NCI-H1417 (cell line): ENCODE results near the gene ALDOB.

Source experiments
- DNase-seq, 3 experiments: peaks; one replicate each; lab custom pipeline; 2025; lab: John Stamatoyannopoulos, UW

The ALDOB gene

DNA sequence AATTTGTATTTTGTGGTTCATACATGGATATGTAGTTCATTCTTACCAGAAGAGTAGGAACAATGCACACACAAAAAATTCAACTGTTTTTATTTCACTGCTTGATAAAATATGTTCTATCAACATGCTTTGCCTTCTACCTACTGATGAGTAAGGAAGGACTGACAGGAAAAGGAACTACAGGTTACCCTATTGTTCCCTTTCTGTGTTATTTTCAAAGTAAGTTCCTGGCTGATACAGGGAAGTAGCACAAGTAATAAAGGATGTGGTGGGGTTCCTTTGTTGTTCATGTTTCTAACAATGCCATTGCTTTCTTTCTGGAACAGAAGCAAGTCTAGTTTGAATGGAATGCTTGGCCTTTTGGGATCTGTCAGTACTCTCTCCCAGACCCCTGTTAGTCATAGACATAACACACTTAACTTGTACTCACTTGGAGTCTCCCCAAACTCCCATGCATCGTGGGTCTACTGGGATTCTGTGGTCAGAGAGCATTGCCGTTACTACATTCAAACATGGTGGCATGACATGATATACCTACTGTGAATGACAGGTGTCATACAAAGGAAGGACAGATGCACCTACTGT is 20.2 kb upstream of the ALDOB start:
- no peak for DNase-seq

GRCh38 chr9:101453776-101454570 is 18.4 kb upstream of the ALDOB start:
- no peak for DNase-seq

GRCh38 chr9:101451498-101451897 is 15.9 kb upstream of the ALDOB start:
- DNase-seq, result no peak

GRCh38 chr9:101450931-101451330 is 15.4 kb upstream of the ALDOB start:
- DNase-seq, result no peak

- peak; percentile 54 to 93 (median 93) for DNase-seq
Measured at GRCh38 chr9:101449071-101449721, 13.6 kb upstream of the ALDOB start.

DNA sequence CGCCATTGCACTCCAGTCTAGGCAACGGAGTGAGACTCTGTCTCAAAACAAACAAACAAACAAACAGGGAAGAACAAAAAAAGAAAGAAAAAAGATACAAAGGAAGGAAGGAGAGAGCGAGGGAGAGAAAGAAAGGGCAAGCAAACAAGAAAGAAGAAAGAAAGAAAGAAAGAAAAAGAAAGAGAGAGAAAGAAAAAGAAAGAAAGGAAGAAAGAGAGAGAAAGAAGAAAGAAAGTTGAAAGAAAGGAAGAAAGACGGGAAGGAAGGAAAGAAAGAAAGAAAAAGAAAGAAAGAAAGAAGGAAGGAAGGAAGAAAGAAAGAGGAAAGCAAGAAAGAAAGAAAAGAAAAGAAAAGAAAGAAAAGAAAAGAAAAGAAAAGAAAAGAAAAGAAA is 13.1 kb upstream of the ALDOB start:
- DNase-seq, result peak in 1 of 3 experiments; percentile 25

GRCh38 chr9:101446732-101447131 is 11.2 kb upstream of the ALDOB start:
- no peak for DNase-seq

GRCh38 chr9:101445353-101446029 is 9.9 kb upstream of the ALDOB start:
- no peak for DNase-seq

GRCh38 chr9:101443364-101443771 is 7.8 kb upstream of the ALDOB start:
- DNase-seq, result peak in 2 of 3 experiments; percentile 28 to 71

GRCh38 chr9:101442736-101443135 is 7.2 kb upstream of the ALDOB start:
- DNase-seq, result no peak

- DNase-seq, result no peak
Measured at GRCh38 chr9:101442318-101442717, 6.7 kb upstream of the ALDOB start.

DNA sequence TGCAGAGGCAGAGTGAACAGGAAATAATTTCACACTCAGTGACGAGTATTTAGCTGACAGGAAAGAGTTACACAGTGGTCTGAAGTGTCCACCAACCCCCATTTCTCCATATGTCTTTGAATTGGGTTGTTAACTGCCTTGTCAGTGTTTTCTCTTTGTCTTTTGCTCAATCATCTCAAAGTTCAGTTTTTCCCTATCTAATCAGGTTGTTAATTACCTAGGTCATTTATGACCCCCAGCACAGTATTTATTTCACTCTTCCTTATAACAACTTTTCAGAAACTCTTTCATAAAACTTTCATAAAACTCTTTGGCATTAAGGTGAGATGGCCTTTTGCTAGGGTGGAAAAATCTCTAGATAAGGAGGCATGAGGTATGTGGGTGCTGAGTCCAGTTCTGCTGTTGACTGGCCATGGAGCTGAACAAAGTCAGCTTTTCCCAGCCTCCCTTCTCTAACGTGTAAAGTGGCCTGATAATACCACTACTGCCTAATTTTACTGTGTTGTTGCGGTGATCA is 5.2 kb upstream of the ALDOB start:
- no peak for DNase-seq

DNA sequence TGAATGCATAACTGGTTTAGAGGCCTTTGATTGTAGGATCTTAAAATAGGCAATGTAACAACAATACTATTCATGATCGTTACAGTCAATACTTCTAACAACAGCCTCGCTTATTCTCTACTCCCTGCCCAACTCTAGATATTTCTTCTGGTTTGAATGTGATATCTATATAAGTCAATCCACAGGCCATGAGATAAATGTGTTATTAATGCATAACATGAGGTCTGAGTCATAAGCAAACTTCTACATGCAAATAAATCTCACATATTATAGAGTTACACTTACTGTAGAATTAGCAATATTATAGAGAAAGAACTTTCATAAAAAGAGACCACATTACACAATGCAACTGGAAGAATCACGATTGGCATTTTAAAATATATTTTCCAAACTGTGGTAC is 2.9 kb upstream of the ALDOB start:
- no peak for DNase-seq

DNA sequence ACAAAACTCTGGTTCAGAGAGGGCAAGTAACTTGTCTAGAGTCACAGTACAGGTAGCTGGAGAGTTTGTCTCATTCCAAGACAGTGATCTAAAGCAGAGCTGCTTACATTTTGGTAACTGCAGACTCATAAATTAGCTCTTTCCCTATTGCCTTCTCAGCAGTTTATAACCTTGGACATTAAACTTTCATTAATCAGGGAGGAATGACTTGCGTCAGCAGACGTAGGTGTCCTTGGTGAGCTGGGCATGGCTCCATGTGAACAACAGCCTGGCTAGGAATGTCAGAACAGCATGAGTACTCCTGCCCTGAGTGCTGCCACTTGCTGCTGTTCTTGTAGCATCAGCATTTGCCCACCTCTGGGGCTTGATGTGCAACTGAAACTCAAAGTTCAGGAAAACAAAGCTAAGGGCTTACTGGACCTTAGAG is 2.2 kb upstream of the ALDOB start:
- no peak for DNase-seq

DNA sequence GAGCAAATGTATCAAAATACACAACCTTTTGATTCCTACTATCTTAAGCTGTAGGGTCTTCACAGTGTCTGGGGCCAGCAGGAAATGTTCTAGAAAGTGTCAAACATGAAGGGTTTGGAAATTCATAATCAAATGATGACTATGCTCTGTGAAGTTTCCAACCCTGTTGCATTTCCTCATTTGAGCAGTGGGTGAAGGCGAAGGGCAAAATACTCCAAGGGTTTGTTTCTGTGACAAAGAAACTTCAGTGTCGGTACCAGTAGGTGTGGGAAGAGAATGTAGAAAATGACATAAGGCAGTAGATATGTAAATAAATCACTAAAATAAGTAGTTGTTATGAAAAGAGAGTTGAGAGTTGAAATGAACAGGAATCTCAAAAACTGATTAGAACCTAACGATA is 576 bp downstream of the ALDOB start:
- no peak for DNase-seq

DNA sequence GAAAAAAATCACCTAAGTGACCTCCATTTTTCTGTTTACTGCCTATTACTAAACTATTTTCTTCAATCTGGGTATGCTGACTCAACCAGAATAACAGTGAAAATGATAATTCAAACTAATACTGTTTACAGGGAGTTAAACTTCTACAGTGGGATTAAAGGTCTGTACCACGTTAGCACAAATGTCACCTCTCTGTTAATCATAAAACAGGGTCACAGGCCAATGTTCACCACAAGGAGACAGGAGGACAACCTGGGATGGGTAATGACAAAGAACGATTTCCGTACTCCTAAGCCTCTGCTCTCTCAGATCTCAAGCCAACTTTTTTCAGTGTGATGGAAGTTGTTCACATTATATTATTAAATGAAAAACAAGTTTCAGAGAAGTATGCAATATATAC is 2.3 kb downstream of the ALDOB start:
- DNase-seq, result no peak

DNA sequence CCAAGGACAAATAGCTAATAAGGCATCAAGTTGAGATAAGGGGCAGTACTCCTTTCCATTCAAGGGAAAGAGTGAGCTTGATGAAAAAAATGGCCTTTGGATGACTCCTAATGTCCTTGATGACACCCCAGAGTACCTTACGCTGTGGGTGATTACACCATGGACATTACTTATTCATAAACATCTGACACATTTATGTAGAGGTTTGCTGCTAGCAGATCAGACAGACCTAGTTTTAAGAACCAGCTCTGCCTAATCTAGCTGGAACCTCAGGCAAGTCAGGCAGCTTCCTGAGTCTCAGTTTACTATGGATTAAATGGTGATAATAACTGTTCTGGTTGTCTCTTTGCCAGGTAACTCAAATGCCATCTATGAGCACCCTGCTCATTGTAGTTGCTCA is 2.8 kb downstream of the ALDOB start:
- no peak for DNase-seq

- no peak for DNase-seq
Measured at GRCh38 chr9:101432171-101432570, 3.4 kb downstream of the ALDOB start.

- no peak for DNase-seq
Measured at GRCh38 chr9:101429736-101430135, 5.8 kb downstream of the ALDOB start.

DNA sequence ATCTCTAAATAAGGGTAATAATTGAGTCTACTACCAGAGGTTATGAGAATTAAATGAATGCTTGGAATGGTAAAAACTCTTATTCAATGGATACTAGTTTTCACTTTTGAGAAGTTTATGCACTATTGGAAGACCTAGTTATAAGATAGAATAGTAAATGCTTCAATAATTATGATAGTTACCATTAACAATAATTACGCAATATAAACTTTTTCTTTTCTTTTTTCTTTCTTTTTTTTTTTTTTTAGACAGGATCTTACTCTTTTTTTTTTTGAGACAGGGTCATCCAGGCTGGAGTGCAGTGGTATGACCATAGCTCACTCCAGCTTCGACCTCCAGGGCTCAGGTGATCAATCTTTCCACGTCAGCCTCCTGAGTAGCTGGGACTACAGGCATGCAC is 6.7 kb downstream of the ALDOB start:
- DNase-seq, result no peak

GRCh38 chr9:101427957-101428655 is 7.5 kb downstream of the ALDOB start:
- DNase-seq, result no peak

GRCh38 chr9:101427358-101427757 is 8.2 kb downstream of the ALDOB start:
- DNase-seq, result no peak
